HG02798 (cell line): Measurements from ENCODE around the gene OLFM1.

Experiments
- ATAC-seq: cut with Tn5 transposase; IDR thresholded peaks from one replicate; pipeline ENCODE4 v1.9.1; 2021; ENCODE audit warnings: mild to moderate bottlenecking; ENCODE audit not compliant: unreplicated experiment, poor library complexity

OLFM1 gene

GRCh38 chr9:135087489-135087792 lies at the start of gene OLFM1:
TSS of gene OLFM1 (plus strand) at chr9:135087668. CDS start at chr9:135087990, 322 bp downstream.
- ATAC-seq = no peak

DNA sequence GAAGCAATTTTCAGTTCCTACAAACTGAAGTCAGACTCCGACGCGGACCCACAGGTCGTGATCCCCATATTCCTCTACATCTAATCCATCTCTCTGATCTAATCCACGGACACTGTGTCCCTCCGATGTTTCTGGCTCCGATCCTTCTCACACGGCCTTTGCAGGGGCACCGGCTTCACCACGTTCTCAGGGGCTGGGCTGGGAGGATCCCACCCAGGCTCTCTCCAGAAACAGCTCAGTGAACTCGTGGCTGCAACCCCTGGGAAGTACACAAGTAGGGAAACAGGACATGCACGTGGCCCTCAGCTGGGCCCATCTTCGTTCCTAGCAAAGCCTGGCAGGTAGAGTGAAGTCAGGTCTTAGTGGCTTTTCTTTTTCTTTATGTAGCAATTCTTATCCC lies 49.1 kb upstream of the OLFM1 start:
- no peak for ATAC-seq

GRCh38 chr9:135038826-135039225 lies 48.6 kb upstream of the OLFM1 start:
- ATAC-seq = no peak

- no peak for ATAC-seq
These were observed 48.1 kb upstream of the OLFM1 start for GRCh38 chr9:135039266-135039870.

DNA sequence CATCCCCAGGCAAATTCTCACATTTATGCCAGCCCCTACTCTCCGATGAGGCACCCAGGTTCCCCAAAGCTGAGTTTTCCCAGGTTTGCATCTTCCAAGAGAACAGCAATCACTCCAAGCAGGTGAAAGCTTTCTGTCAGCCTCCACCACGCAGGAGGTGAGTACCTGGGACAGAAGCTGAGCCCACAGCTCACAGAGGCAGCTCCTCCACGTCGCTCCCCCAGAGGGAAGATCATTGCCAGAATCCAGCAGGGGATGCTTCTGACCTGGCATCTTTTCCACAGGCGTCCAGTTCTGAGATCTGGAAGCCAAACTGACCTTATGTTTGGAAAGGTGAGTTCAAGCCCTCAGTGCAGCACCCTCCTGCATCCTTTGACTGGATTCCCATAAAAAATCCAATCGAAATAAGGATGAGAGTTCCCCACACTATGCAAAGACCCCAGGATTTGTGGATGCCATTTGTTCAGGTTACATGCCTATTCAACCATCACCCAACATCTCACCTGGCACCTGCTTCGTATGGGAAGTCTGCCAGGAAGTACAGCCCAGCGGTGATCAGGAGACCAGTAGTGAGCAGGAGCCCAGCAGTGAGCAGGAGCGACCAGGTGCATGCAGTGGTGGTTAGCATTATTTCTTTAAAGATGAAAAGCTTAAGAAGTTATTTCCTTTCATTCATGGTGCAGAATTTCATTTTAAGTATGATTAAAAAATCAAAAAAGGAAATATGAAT lies 47.4 kb upstream of the OLFM1 start:
- no peak for ATAC-seq

- ATAC-seq = no peak
These were observed 46.6 kb upstream of the OLFM1 start for GRCh38 chr9:135040892-135041291.

DNA sequence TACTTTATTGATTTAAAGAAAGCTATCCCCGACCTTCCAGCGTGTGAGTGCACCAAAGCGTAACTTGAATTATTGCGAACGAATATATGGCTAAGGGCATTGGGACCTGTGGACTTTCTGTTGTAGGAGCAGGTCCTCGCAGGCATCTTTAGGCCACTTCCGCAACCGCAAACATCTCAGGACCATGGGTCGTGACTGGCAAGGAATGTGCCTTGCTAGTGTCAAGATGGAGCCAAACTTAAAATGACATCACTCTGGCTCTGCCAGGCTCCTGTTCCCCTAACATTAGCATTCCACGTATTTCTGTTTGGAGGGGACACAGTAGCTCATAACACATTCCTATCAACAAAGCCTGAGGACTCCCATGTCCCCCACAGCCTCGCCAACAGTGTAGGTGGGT lies 44.1 kb upstream of the OLFM1 start:
- ATAC-seq = no peak

DNA sequence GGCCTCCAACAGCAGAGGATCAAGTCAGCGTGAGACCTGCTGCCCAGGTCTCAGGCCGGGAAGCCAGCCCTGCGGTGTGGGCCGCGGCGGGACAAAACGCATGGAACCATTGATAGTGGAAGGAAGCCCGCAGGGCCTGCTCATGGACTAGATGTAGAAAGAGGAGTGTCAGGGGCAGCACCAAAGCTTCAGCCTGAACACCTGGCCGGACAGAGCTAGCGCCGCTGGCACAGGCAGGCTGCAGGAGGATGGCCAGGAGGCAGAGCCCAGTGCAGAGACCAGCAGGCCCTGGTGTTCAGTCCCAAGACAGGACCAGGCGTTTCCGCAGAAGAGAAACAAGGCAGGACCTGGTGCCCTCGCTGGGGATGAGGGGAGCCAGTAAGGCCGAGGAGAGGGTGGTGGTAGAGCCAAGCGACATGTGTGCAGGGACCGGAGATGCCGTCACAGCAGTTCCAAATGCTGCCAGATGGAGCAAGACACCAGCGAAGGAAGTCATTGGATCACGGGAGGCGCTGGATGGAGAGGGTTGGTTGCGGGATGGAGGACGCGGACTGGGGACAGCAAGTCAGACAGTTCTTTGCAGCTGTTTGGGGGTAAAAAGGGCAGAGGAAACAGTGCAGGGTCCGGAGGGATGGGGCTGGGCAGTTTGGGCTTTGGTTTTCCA lies 42.1 kb upstream of the OLFM1 start:
- ATAC-seq = no peak

DNA sequence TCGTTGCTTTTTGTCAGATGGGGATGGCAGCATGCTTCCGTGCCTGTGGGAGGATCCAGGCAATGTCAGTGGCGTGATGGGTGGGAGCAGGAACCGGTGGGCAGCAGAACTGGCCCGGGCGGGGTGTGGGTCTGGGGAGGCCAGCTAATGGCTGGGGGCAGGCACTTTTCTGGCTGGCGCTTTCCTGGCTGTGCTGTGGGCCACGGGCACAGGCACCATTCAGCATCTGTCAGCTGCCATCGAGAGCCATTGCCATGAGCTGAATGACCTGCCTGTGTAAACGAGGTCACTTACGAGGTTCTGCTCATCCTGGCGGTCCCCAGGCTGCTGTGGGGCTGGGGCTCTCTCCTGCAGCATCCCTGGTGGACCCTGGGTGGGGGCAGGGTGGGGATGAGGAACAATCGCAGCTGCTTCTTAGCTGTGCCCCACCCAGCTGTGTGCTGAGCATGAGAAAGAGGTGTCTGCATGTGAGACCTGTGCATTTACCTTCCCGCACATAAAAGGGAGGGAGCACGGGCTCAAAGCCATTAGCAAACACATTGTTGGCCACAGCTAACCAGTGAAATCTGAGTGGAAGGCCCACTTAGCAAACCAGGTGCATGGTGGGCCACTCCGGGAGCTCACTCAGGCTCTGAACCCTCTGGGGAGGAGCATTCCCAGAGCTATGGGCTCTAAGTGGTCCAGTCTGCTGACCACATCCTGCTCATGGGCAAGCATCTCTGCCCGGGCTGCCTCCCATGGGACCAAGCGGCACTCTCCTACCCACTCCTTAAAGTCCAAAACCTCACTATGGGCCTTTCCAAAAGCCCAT lies 41.3 kb upstream of the OLFM1 start:
- ATAC-seq = no peak

- ATAC-seq = no peak
These were observed 40.6 kb upstream of the OLFM1 start for GRCh38 chr9:135046739-135047350.

GRCh38 chr9:135047521-135047920 lies 39.9 kb upstream of the OLFM1 start:
- ATAC-seq = no peak

DNA sequence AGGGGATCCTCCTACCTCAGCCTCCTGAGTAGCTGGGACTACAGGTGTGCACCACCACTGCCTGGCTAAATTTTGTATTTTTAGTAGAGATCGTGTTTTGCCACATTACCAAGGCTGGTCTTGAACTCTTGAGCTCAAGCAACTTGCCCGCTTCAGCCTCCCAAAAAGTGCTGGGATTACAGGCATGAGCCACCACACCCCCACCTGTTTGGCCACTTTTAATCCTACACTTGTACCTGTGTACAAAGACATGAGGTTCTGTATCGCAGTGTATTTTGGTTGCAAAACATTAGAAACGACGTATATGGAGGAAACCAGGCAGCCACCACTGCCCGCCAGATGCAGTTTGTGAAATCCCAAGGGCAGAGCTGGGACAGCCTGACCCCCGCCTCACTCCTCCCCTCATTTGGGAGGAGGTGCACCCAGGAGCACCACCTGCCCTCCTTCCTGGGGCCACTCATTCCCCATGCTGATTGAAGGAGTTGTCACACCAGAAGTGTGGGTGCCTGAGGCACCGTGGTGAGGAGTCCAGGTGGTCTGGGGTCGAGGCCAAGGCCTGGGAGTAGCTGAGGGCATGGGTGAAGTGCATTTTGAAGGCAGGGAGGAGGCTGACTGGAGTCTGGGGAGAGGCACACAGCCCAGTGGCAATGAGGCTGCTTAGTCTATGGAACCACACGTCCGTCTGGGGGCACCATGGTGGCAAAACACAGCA lies 39.3 kb upstream of the OLFM1 start:
- no peak for ATAC-seq

DNA sequence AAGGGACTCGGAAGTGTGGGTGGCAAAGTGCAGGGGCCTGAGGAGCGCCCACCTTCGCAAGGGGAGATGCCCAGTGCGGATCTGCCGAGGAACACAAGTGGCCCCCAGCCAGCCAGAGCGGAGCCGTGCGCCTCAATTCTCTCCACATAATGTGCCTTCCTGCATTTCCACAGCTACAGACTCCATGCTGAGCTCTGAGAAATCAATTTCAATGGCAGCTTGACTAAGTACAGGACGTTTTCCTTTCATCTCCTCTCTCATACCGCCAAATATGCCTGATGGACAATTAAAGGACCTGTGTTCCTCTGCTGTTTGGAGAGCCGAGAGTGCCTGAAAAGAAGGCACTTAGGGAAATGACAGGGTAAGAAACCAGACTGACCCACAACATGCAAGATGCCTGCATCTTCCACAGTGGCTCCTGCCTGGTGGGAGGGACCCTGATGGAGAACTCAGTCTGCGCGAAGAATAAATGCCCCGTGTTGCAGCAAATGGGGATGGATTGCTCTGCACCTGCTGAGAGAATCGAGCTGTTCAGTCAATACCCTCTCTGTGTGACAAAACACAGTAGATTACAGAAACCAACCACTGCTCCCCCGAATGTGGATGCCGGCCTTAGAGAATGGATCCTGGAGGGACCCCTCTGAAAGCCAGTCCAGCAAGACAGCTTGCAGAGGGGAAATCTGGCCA lies 38.6 kb upstream of the OLFM1 start:
- no peak for ATAC-seq

DNA sequence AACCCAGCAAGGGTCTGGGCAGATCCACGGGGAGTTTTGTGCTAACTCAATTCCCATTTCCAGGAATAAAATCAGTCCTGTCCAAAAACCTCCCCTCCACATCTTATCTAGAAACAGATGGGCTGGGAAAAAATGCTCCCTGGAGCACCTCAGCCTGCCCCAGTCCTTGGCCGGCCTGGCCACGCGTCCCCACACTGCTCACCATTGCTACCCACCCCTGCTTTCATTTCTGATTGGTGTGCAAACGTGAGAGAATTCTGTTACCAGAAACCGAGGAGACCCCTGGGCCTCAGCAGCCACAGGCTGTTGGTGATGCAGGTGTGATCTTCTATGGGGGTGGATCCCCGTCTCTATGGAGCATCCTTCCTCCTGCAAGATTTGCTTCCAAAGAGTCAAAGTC lies 38.0 kb upstream of the OLFM1 start:
- ATAC-seq = no peak

DNA sequence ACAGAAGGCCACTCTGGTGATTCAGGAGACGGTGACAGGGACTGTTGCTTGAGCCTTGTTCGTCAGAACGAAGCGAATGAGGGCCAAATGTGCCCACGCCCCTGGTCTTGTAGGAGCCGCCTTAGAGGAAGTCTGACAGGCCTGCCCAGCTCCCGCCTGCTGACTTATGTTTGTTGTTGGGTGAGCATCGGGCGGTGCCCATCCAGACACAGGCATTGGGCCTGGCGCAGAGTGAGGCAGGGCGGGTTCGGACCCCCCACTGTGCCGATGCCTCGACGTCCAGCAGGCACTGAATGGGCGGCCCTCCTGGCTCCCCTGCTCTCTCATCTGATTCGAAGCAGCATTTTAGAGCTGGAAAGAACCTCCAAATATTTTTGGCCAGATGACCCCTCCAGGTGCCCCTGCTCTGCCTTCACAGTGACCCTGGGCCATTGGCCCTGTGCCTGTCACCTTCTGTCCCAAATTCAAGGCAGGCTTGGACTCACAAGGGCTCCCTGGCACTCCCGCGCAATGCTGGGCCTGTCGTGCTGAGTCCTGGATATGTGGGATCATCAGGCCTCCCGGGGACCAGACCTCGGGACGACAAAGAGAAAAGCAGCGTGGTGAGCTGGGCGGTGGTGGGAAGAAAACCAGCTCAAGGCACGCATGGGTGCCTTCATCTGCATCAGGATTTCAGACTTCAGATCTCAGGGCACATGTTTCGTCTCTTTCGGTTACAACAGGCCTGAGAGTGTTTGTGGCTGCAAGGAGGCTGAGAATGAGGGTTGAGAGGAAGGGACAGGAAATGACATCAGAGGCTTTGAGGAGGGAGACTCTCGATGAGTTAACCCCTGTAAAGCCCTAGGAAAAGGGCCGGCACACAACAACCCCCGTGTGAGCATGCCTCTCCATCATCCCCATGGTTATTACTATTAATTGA lies 37.1 kb upstream of the OLFM1 start:
- no peak for ATAC-seq

DNA sequence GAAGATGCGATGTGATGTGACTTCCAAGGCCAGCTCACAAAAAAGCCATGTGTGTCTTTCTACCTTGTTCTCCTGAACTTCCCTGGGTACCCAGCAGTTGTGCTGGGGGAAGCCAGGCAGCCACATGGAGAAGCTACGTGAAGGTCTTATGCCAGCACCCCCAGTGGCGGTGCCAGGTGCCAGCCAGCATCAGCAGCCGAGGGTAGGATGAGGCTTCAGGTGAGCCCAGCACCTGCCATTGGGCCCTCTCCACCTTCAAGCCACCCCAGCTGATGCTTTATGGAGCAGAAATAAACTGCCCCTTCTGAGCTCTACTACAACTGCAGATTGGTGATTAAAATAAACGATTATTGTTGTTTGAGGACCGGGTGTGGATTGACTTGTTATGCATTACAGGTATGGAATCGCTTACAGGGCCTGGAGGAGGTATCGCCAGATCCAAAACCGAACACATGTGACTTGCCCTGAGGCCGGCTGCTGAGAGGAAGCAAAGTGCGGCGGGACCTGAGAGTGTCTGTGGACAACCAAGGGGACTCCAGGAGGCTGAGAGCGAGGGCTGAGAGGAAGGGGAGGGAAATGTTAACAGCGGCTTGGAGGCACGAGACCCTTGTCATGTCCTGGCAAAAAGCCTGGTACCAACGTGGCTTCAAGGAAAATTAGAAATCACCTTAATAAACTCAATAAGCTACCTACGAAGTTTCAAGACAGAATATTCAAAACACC lies 36.0 kb upstream of the OLFM1 start:
- ATAC-seq = no peak

DNA sequence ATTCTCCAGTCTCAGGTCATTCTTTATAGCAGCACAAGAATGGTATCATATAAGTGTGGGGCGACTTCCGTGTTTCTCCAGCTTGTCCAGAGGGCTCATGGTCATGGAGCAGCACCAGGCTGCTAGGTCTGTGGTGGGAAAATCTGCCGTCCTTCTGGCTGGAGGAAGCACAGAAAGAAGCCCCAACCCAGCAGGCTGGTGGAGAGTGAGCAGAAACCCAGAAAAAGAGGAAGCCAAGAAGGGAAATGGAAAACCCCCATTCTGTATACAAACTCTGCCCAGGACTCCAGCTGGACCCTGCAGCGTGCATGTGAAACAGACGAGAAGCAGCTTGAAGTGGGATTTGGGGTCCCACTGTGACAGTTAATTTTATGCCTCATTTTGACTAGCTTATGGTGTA lies 34.3 kb upstream of the OLFM1 start:
- no peak for ATAC-seq

DNA sequence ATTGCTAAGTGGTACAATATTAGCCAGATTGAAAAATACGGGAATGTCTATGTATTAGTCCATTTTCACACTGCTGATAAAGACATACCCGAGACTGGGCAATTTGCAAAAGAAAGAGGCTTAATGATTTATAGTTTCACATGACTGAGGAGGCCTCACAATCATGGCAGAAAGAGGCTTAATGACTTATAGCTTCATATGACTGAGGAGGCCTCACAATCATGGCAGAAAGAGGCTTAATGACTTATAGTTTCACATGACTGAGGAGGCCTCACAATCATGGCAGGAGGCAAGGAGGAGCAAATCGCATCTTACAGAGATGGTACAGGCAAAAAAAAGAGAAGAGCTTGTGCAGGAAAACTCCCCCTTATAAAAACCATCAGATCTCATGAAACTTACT lies 32.3 kb upstream of the OLFM1 start:
- no peak for ATAC-seq
